ENCODE data around the gene LIF.

LIF gene

DNA sequence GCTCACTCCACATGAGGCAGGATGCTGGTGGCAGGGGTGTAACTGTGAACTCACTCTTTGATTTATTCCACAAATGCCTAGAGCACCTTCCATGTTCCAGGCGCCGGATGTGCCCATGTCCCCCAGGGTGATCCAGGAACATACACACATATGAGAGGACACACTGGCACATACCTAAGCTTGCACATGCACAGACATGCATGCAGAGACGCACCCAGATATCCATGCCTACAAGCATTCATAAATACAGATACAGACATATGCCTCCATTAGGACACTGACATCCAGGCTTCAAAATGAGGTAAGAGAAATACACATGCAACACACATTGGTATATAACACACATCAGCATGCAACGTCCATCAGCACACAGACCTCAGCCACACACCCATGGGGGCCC, 15.6 kb upstream of the LIF start:
- no peak for DNase-seq

- peak; percentile 75 for DNase-seq
Observed at GRCh38 chr22:30261134-30261533, 14.6 kb upstream of the LIF start.

DNA sequence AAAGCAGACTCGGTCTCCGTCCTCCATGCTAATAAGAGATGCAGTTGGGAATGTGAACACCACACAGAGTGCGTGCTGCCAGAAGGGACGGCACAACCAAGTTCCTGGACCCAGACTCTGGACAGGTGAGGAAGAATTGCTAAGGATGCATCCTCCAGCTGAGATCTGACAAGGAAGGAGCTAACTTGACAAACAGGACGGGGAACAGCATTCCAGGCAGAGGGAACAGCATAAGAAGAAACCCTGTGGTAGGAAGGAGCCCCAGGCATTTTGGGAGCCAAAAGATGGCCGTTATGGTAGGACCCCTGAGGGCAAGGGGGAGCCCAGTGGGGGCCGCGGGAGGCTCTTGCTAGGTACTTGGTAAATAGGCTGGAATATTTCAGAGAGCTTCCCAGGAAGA, 14.1 kb upstream of the LIF start:
- DNase-seq, result no peak

GRCh38 chr22:30260276-30260675, 13.7 kb upstream of the LIF start:
- no peak for DNase-seq

GRCh38 chr22:30254314-30254713, 7.8 kb upstream of the LIF start:
- DNase-seq, result no peak

GRCh38 chr22:30253205-30253852, 6.8 kb upstream of the LIF start:
- peak; percentile 28 for DNase-seq

DNA sequence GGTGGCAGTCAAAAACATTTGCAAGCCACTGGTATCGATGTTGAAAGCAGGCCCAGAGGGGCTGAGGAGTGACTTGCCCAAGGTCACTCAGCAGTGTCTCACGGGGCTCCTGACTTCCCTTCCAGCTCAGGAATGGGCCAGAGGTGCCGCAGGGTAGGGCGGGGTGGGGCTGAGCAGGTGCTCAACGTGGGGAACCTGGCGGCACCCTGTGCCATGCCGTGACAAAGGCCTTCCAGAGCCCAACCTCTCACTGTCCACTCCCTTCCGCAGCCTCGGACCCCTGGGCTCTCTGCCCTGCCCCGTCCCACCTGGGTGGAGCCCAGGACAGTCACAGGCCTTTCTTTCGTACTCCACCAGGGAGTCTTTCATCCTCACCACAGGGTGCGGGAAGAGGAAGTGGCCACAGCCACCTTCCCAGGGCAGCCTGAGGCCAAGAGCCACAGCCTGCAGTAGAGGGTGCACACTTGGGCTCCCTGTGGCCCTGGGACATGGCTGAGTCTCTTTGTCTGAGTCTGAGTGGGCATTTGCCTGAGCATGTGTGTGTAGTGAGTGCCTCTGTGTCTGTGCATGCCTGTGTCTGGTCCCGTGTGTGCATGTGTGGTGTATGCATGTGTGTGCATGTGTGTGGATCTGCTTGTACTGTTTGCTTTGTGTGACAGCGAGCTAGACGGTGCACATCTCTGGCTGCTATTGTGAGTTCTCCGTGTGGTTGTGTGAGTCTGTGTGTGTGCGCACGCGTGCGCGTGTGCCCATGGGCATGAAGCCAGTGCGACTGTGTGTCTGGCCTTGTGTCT, 6.0 kb upstream of the LIF start:
- DNase-seq, result no peak

- DNase-seq, result no peak
Observed at GRCh38 chr22:30251711-30252110, 5.2 kb upstream of the LIF start.

GRCh38 chr22:30250661-30251267, 4.2 kb upstream of the LIF start:
- no peak for DNase-seq

- no peak for DNase-seq
Observed at GRCh38 chr22:30250039-30250565, 3.5 kb upstream of the LIF start.

DNA sequence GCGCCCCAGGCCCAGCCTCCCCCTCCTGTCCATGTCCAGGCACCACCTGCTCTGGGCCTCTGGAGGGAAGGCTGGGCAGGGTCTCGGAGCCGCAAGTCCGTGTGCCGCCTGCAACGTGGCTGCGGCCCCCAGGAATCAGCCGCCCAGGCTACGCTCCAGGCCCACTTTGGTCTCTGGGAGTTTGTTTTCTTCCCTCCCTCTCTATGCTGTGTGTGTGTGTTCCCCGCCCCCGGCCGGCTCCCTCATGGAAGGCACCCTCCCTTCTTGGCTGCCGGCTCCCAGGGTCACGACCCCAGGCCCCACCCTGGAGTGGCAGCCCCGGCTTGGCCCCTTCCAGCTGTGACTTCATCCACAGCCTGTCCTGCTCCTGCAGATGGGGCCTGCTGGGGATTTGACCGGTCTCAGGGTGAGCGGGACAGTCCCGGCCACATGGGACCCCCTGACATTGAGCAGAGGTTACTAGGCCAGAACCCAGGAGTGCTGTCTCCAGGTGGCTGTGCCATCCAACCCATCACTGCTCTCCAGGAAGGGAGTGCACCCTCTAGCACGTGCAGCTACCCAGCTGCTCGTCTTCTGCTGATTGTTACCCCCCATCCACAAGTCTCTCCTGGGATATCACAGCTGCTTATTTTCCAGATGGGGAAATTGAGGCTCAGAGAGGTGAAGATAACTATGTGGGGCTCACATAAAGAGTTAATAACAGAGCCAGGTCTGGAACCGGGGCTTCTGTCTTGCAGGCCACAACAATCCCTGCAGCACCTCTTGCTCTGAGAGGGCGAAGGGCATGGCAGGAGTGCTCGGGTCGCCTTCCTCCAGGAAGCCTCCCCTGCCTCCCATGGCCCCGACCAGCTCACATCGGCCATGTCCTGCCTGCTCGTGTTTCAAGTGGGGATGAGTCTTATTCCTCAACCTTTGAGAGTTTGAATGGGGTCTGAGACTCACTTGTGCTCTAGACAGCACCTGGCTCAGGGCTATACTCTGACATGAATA, 2.8 kb upstream of the LIF start:
- DNase-seq, result no peak

DNA sequence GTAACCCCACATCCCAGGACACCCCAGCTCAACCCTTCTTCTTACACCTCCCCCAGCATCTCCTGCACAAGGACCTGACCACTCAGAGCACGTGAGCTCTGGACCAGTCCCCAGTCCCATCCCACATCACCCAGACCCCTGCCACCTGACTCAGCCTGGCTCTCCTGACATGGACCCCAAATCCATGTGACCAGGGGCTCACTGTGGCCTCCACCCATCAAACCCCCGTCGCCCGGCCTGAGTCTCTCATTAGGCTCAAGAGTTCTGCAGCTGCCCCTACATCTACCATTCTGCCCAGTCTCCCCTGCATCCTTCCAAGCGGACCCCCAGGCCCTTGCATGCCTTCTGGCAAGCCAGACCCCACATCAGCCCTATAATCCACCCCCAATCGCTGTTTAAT, 1.9 kb upstream of the LIF start:
- DNase-seq, result no peak

DNA sequence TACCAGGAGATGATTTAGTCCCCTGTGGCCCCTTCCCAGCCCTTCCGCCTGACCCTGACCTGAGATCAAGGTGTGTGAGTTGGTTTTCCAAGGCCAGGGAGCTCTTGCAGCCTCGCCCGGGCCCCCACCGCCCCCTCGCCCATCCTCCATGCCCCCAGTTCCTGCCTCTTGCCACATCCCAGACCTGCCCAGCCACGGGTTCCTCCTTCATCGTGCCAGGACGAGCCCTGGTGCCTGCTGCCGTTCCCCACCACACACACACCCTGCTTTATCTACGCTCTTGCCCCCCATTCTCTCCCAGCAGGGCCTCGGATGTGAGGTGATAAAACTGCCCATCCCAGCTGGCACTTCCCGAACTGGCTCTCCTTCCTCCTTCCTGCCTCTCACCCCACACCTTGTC, 1.4 kb upstream of the LIF start:
- no peak for DNase-seq

DNA sequence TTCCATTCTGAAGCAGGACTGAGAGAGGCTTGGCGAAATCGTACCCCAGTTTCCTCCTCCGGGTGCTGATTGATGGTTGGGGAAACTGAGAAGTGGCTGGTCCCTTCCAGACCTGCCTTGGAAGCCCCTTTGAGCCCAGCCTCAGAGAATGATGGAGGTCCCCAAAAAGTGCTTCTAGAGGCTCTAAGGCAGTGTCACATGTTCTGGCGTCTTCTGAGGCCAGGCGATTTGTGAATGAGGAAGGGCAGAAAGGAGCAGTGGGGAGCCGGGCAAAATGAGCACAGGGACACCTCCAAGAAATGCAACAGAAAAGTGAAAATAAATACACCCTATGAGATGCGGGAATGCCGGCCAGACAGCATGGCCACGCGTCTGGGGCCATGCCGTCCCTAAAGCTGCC, 1.0 kb upstream of the LIF start:
- DNase-seq, result no peak

DNA sequence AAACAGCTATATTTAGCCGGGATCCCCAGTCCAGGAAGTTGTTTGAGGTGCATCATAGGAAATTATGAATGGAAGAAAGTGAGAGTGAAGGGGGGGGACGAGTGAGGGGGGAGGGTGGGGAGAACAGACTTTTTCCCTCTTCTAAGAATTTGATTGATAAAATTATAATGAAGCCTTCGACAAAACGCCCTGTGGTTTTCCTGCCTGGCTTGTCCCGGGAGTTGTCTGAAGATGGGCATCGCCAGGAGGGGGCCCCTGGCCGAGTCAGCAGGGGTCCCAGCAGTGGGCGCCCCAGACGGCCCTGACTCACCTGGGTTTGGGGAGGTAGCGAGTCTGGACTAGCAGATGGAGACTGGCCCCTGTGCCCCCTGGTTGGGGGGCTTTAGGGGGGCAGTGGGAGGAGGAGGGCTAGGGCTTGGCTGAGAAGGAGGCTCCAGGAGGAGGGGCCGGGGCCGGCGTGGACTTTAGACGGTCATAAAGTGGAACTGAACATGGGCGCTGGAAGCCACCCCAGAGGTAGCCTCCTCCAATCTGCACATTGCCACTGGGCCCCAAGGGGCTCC, 336 bp upstream of the LIF start:
- DNase-seq, result peak; percentile 53

GRCh38 chr22:30245181-30245984, 1.2 kb downstream of the LIF start:
- DNase-seq, result peak; percentile 27

DNA sequence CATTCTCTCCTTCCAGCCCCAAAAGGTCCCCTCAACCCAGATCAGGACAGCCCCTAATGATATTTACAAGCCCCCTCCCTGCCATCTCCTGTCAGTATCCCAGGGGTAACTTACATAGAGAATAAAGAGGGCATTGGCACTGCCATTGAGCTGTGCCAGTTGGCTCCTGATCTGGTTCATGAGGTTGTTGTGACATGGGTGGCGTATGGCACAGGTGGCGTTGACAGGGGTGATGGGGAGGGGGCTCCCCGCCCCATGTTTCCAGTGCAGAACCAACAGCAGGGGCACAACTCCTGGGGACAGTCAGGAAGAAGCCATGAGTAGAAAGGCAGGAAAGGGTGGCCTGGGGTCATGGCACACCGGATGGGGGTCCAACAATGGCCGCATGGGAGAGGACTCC, 1.9 kb downstream of the LIF start:
- no peak for DNase-seq

- no peak for DNase-seq
Observed at GRCh38 chr22:30244066-30244465, 2.5 kb downstream of the LIF start.

- no peak for DNase-seq
Observed at GRCh38 chr22:30243661-30244060, 2.9 kb downstream of the LIF start.

DNA sequence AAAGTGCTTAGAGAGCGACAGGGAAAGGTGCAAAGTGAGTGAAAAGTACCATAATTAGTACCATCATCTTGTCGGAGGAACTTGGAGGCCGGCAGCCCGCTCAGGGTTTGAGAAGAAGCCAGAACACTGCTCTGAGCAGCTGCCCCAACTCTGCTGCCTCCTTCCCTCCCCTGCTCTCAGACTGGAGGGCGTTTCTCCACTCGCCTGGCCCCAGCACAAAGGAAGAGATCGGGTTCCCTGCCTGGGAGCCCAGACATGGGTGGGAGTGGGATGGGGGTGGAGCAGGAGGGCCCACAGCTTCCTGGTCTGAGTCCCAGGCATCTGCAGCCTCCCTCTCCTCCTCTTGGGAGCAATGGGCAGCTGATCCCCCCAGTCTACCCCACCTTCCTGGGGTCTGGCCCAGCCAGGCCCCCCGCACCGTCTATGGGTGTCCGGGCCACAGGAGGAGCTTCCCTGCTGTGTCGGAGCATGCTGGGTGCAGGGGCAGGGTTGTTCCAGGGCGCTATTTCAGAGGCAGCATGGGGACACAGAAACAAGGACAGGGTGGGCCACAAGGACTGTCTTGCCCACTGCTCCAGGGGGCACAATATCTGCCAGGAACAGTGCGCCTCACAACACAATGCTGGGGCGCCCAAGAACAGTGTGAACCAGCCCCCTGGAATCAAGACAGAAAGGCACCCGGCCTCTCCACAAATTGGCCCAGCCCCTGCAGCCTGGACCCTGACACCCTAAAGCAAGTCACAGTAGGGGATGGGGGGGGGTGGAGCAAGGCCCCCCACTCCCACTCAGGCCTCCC, 4.8 kb downstream of the LIF start:
- no peak for DNase-seq
